Left kidney (tissue), 2 donors: ENCODE measurements around the gene ERP27. TPM values are rescaled to one million over a fixed set of nuclear protein-coding genes. Genes with fewer than 3 reads are reported as not detected.

ENCODE experiments used
- DNase-seq: peaks from one replicate; pipeline ENCODE4 v3.0.0-alpha.2; 2013
- polyA plus RNA-seq: library from polyadenylated mRNA; unstranded; fragments of 120-200 nt; gene quantifications from one replicate; pipeline ENCODE4 v1.2.1, GENCODE V29; 2013; ENCODE audit not compliant: insufficient read length

Gene ERP27
- polyA plus RNA-seq, 1 donor: 22.6 TPM

DNA sequence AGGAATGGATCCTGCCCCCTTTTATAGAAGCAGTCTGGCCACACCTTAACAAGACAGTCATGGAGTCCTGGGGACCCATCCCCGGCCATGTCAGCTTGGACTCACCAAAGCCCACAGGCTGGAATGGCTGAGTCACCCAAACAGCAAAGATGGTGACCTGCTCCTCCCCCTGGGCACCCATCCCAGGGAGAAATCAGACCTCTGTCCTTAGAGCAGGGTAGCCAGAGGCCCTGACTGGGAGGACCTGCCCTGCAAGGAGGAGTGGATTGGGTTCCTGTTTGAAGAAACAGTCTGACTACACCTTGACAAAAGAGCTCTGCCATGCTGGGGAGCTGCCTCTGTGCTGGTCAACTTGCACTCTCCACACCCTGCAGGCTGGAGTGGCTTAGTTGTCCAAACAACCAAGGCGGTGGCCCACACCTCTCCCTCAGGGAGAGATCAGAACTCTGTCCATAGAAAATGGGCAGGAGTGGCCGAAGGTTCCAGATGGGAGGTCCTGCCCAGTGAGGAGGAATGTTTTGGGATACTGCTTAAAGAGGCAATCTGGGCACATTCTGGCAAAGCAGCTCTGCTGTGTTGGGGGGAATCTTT lies 69.3 kb downstream of the ERP27 start:
- no peak for DNase-seq

Other genes starting within 250 kb of the ERP27 start
- 1.1 TPM for gene GUCY2C, start 241.9 kb downstream of the ERP27 start, polyA plus RNA-seq
- gene WBP11, start 135.1 kb downstream of the ERP27 start, polyA plus RNA-seq: 124 TPM
- gene C12orf60, start 134.9 kb downstream of the ERP27 start, polyA plus RNA-seq: 5.5 TPM
- gene SMCO3, start 124.4 kb downstream of the ERP27 start, polyA plus RNA-seq: 2.1 TPM
- gene ART4, start 95.0 kb downstream of the ERP27 start, polyA plus RNA-seq: 0.22 TPM
- 33.9 TPM for gene MGP, start 52.7 kb downstream of the ERP27 start, polyA plus RNA-seq
- 42.8 TPM for gene ARHGDIB, start 23.1 kb upstream of the ERP27 start, polyA plus RNA-seq
- not detected for gene PDE6H, start 34.5 kb upstream of the ERP27 start, polyA plus RNA-seq